ENCODE data around the gene HECTD4. TPM values are rescaled to one million over a fixed set of nuclear protein-coding genes. Genes with fewer than 3 reads are reported as not detected.

HECTD4 gene
- total RNA-seq, 1 donor from 2014 or later = 10.4 TPM

- TF ChIP-seq CTCF (conservative IDR thresholded peaks at IDR 0.05; ENCODE audit: low read depth, low read length) = no peak
- no peak overlapping the region for H3K4me3 ChIP-seq (ENCODE audit: low read depth, low read length)
- DNase-seq (ENCODE audit: low read depth) = no peak
These were observed 191.0 kb downstream of the HECTD4 start for GRCh38 chr12:112191201-112191600.

GRCh38 chr12:112190231-112191025 lies 191.8 kb downstream of the HECTD4 start:
- no peak for DNase-seq (ENCODE audit: low read depth)
- no peak overlapping the region for H3K4me3 ChIP-seq (ENCODE audit: low read depth, low read length)
- no peak for TF ChIP-seq CTCF (conservative IDR thresholded peaks at IDR 0.05; ENCODE audit: low read depth, low read length)

GRCh38 chr12:112188130-112188830 lies 194.0 kb downstream of the HECTD4 start:
- TF ChIP-seq CTCF (conservative IDR thresholded peaks at IDR 0.05; ENCODE audit: low read depth, low read length) = no peak
- H3K4me3 ChIP-seq (ENCODE audit: low read depth, low read length) = no peak overlapping the region
- no peak for DNase-seq (ENCODE audit: low read depth)

GRCh38 chr12:112185093-112185923 lies 196.9 kb downstream of the HECTD4 start:
- no peak for TF ChIP-seq CTCF (conservative IDR thresholded peaks at IDR 0.05; ENCODE audit: low read depth, low read length)
- H3K4me3 ChIP-seq (ENCODE audit: low read depth, low read length) = no peak overlapping the region
- no peak for DNase-seq (ENCODE audit: low read depth)

- no peak for DNase-seq (ENCODE audit: low read depth)
- H3K4me3 ChIP-seq (ENCODE audit: low read depth, low read length) = no peak overlapping the region
- TF ChIP-seq CTCF (conservative IDR thresholded peaks at IDR 0.05; ENCODE audit: low read depth, low read length) = no peak
These were observed 198.0 kb downstream of the HECTD4 start for GRCh38 chr12:112184056-112184887.

Data from epithelial cell of proximal tubule (primary cell).